ENCODE measurements around the gene ASAP2. TPM values are rescaled to one million over a fixed set of nuclear protein-coding genes. Genes with fewer than 3 reads are reported as not detected.

ASAP2 gene
- total RNA-seq, 6 donors from 2014 or later, result 20.4 to 26.0 (median 23.4) TPM

DNA sequence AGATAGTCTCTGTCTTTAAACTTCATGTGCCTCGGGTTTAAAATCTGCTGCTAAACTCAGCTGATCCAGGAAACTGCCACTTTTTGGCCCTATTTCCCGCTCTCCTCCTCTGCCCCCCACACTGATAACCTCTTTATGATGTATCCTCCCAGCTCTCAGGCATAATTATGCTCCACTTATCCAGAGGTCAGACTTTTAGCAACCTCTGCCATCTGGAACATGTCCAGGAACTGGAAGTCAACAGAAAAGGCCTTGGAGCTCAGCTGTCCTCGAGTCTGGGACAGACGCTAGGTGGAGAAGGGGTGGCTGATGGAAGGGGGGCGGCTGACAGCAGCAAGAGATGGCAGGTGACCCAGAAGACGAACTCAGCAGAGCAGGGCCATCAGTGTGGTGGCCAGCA, 41.2 kb downstream of the ASAP2 start:
- TF ChIP-seq POLR2A (IDR thresholded peaks at IDR 0.05) (no peak), POLR2AphosphoS5 (IDR thresholded peaks at IDR 0.05) (peak in 1 of 2 donors; percentile 16)
- WGBS, 2 donors, result 46 to 55% methylated on average over 6 of the region's 6 CpGs
- no peaks in the 10 kb centered on the region for H3K27me3 ChIP-seq
- no peaks in the 10 kb centered on the region for H3K36me3 ChIP-seq
- no peak overlapping the region for H3K4me3 ChIP-seq
- H3K4me1 ChIP-seq, result peaks cover 35 to 48% (median 38%) of the 10 kb centered on the region in 4 donors
- no peak for DNase-seq
- H3K9me3 ChIP-seq, result no peaks in the 10 kb centered on the region
- no peak for ATAC-seq (ENCODE audit: low FRiP score in 2 of 2)
- H3K27ac ChIP-seq, result peak overlapping the region in 1 of 4 donors; percentile 29

DNA sequence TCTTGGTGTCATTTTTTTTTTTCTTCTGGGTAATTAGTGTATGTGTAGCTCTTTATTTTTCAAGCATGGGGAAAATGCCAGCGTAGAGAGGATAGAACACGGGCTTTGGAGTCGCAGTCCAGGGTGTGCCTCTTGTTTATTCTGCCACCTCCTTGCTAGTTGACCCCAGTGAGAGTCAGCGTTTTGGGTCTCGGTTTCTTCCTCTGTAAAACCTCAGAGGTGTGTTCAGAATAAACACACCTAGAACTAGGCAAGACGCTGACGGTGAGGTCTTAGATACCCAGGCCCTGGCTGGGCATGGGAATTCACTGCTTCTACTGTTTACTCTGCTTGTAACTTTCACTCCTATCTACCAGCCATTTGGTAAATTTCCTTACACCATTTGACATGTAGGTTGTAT, 41.8 kb downstream of the ASAP2 start:
- H3K27ac ChIP-seq, result peak overlapping the region in 1 of 4 donors; percentile 35
- TF ChIP-seq, protein P1, sequence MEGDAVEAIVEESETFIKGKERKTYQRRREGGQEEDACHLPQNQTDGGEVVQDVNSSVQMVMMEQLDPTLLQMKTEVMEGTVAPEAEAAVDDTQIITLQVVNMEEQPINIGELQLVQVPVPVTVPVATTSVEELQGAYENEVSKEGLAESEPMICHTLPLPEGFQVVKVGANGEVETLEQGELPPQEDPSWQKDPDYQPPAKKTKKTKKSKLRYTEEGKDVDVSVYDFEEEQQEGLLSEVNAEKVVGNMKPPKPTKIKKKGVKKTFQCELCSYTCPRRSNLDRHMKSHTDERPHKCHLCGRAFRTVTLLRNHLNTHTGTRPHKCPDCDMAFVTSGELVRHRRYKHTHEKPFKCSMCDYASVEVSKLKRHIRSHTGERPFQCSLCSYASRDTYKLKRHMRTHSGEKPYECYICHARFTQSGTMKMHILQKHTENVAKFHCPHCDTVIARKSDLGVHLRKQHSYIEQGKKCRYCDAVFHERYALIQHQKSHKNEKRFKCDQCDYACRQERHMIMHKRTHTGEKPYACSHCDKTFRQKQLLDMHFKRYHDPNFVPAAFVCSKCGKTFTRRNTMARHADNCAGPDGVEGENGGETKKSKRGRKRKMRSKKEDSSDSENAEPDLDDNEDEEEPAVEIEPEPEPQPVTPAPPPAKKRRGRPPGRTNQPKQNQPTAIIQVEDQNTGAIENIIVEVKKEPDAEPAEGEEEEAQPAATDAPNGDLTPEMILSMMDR (IDR thresholded peaks at IDR 0.05), result no peak
- DNase-seq (no peak), ATAC-seq (ENCODE audit: low FRiP score in 2 of 2) (no peak)
- H3K9me3 ChIP-seq, result no peaks in the 10 kb centered on the region
- peaks cover 35 to 48% (median 38%) of the 10 kb centered on the region in 4 donors for H3K4me1 ChIP-seq
- H3K36me3 ChIP-seq, result no peaks in the 10 kb centered on the region
- no peaks in the 10 kb centered on the region for H3K27me3 ChIP-seq
- WGBS, 2 donors, result 92% methylated on average over 7 of the region's 7 CpGs
- no peak overlapping the region for H3K4me3 ChIP-seq

DNA sequence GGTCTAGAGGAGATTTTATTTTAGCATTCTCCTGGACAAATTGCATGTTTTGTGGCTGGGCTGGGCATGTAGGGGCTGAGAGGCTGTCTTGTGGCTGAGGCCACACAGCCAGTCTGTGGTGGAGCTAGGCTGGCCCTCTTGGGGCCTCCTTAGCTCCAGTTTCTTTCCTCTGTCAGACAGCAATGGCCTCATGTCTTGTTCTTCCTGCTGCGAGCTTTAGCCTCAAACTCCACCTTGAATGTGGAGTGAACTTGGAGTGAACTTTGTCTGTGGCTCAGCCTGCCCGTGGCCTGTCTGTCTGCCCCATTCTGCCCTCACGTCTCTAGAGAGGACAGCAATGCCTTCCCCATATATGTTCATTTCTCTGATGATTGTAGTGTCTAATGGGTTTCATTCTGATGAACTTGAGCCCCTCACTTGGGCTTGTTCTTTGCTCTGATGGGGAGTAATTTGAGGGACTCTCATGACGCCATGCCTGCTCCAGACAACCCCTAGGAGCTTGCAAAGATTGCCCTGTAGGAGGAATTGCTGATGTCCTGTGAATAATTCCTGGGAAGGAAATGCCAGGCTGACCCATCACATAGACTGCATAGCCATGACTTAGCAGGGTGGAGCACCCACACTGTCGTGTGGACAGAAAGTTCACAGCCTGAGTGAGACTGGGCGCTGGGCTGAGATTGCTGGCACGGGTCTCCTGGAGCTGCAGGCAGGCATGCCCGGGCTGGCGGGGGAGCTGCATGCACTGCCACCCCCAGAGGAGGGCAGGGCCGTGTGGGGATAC, 42.6 kb downstream of the ASAP2 start:
- H3K4me1 ChIP-seq, result peaks cover 35 to 48% (median 38%) of the 10 kb centered on the region in 4 donors
- 74 to 82% methylated on average over 6 to 10 of the region's 10 CpGs for WGBS, 2 donors

DNA sequence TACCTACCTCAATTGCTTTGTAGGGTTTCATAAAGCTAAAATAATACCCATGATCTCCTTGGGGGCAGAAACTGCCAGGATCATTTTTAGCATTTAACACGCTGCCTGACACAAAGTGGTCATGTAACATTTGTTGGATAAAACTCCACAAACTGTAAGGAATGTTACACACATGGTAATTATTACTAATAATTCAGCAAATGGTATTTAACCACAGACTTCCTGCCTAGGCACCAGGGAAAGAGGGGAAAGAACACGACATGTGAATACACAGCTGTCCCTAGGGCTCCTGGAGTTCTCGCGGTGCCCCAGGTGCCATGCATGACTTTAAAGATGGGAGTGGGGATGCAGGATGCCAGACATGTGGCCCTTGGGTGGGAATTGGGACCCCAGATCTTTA, 43.5 kb downstream of the ASAP2 start:
- no peaks in the 10 kb centered on the region for H3K27me3 ChIP-seq
- 88 to 91% methylated on average over 4 of the region's 4 CpGs for WGBS, 2 donors
- H3K4me1 ChIP-seq, result peaks cover 35 to 48% (median 38%) of the 10 kb centered on the region in 4 donors
- TF ChIP-seq POLR2A (IDR thresholded peaks at IDR 0.05) (no peak), POLR2AphosphoS5 (IDR thresholded peaks at IDR 0.05) (no peak), EP300 (IDR thresholded peaks at IDR 0.05) (no peak)
- TF ChIP-seq, protein P1 (IDR thresholded peaks at IDR 0.05), result no peak
- H3K36me3 ChIP-seq, result no peaks in the 10 kb centered on the region
- ATAC-seq (ENCODE audit: low FRiP score in 2 of 2), result no peak
- DNase-seq, result no peak
- peak overlapping the region in 1 of 4 donors; percentile 35 for H3K27ac ChIP-seq
- no peak overlapping the region for H3K4me3 ChIP-seq
- H3K9me3 ChIP-seq, result no peaks in the 10 kb centered on the region

More for the DNA sequence above, 42.6 kb downstream of the ASAP2 start:
- Histone ChIP-seq H3K27ac (peak overlapping the region in 3 of 4 donors; percentile 16 to 35 (median 33)), H3K4me3 (no peak overlapping the region), H3K36me3 (no peaks in the 10 kb centered on the region), H3K27me3 (no peaks in the 10 kb centered on the region), H3K9me3 (no peaks in the 10 kb centered on the region)
- TF ChIP-seq POLR2AphosphoS5 (IDR thresholded peaks at IDR 0.05) (no peak), EP300 (IDR thresholded peaks at IDR 0.05) (no peak), POLR2A (IDR thresholded peaks at IDR 0.05) (no peak)
- TF ChIP-seq, protein P1 (IDR thresholded peaks at IDR 0.05), result no peak
- peak in 1 of 2 donors; percentile 60 for DNase-seq
- ATAC-seq (ENCODE audit: low FRiP score in 2 of 2), result peak in 1 of 2 donors; percentile 38

DNA sequence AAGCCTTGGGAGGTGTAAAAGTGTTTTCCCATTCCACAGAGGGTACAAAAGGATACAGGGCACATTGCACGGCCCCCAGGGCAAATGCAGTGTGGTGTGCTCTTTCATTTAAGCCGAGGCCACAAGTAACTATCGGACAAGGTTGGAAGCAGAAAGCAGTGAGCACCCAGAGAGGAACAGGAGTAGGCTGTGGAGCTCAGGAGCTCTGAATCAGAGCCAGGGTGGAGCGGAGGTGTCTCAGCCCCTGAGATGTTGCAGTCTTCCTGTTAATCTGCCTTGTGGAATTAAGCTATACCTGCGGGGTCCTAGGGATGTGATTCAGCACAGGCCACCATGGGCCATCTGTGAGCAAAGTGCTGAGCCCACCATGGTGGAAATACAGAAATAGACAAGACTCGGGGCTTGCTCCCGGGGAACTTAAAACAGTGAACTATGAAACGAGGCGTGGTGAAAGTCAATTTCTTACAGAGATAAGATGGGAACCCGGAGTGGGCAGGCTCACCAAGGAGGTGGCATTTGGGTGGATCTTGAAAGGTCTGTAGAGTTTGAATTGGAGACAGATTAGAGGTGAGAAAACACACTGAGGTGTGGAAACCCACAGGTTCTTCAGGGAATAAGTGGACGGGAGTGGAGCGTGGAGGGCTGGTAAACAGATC, 44.0 kb downstream of the ASAP2 start:
- Histone ChIP-seq H3K27me3 (no peaks in the 10 kb centered on the region), H3K27ac (peak overlapping the region in 1 of 4 donors; percentile 75), H3K9me3 (no peaks in the 10 kb centered on the region), H3K36me3 (no peaks in the 10 kb centered on the region), H3K4me1 (peaks cover 35 to 48% (median 38%) of the 10 kb centered on the region in 4 donors), H3K4me3 (no peak overlapping the region)
- ATAC-seq (ENCODE audit: low FRiP score in 2 of 2) (peak in 1 of 2 donors; percentile 41), DNase-seq (no peak)
- WGBS, 2 donors, result 83 to 86% methylated on average over 12 of the region's 12 CpGs
- TF ChIP-seq, protein P1 (IDR thresholded peaks at IDR 0.05), result no peak
- TF ChIP-seq POLR2AphosphoS5 (IDR thresholded peaks at IDR 0.05) (no peak), POLR2A (IDR thresholded peaks at IDR 0.05) (no peak), EP300 (IDR thresholded peaks at IDR 0.05) (no peak)
